ENCODE results near the gene HAND1. TPM values are rescaled to one million over a fixed set of nuclear protein-coding genes. Genes with fewer than 3 reads are reported as not detected.

The HAND1 gene
- total RNA-seq, 4 donors from 2014 or later = not detected

DNA sequence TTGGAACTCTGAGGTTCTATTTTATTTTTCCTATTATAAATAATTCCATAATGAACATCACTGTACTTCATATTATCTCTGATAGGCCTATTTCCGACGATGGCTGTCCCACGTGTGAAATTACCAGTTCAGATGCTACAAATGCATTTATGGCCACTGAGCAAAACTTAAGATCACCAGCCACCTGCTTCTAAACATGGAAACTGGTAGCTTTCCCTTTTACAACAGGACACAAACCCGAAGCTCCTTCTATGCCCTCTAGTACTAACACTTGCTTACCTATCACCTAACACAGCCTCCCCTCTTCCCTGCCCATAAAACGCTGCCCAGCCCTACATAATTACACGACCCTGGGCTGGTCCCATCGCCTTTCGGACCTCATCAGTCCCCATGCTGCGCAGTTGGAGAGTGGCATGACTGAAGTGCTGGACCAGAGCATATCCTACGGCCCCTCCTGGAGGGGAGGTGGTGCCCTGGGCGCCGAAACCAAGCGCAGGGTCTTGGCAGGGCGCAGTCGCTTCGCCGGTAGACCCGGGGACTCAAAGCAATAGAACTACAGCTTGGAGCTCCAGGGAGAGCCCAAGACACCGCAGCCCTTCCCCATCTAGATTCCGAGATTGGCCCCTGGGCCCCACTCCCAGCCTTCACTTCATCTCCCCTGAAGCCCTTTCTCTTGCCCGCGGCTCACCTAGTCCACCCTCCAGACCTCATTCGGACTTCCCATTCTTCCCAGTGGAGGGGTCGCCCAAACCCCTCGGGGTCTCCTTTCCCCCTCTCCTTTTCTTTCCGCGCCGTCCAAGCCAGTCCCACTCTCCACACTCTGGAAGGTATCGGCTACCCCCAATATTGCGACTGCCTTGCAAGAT, 33.2 kb downstream of the HAND1 start:
- intact Hi-C loops (cut with DNase I; ENCODE audit: low total_unique reads) = loop anchor here (5.0 kb wide), 2 partner anchors 252 to 402 kb away; partner anchors contain the start of gene GALNT10
- in situ Hi-C loops (cut with MboI; ENCODE audit: low sequenced_read_pairs in 4 of 4) = no loop called here
- TF ChIP-seq POLR2A (IDR thresholded peaks at IDR 0.05) = no peak
- TF ChIP-seq, protein P1, sequence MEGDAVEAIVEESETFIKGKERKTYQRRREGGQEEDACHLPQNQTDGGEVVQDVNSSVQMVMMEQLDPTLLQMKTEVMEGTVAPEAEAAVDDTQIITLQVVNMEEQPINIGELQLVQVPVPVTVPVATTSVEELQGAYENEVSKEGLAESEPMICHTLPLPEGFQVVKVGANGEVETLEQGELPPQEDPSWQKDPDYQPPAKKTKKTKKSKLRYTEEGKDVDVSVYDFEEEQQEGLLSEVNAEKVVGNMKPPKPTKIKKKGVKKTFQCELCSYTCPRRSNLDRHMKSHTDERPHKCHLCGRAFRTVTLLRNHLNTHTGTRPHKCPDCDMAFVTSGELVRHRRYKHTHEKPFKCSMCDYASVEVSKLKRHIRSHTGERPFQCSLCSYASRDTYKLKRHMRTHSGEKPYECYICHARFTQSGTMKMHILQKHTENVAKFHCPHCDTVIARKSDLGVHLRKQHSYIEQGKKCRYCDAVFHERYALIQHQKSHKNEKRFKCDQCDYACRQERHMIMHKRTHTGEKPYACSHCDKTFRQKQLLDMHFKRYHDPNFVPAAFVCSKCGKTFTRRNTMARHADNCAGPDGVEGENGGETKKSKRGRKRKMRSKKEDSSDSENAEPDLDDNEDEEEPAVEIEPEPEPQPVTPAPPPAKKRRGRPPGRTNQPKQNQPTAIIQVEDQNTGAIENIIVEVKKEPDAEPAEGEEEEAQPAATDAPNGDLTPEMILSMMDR (IDR thresholded peaks at IDR 0.05 in 4 of 5, conservative IDR thresholded peaks at IDR 0.05 in 1 of 5) = no peak
- Histone ChIP-seq H3K27ac (peak overlapping the region; percentile 75 to 84 (median 82)), H3K4me3 (peak overlapping the region; percentile 83 to 96 (median 88)), H3K27me3 (no peaks in the 10 kb centered on the region), H3K36me3 (peaks cover 0 to 7% of the 10 kb centered on the region in 2 donors), H3K4me1 (peaks cover 22 to 42% of the 10 kb centered on the region in 2 donors), H3K9me3 (no peaks in the 10 kb centered on the region)
- DNase-seq (no peak), ATAC-seq (peak; percentile 1 to 12)

DNA sequence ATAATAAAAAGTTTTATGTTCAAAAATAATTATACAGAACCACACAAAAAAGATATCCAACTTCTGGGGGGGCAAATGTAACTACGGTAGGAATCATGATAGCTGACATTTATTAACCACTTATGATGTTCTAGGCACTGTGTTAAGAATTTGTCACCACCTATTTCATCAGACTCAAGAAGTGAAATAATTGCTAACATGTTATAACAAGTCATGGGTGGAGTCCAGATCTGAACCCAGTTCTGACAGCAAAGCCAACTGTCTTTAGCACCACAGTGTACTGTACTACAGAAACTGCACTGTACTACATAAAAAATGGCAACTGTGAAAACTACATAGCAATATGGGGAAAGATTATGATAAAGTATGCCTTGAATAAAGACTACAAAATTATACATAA, 35.2 kb downstream of the HAND1 start:
- TF ChIP-seq, protein P1 (IDR thresholded peaks at IDR 0.05 in 4 of 5, conservative IDR thresholded peaks at IDR 0.05 in 1 of 5) = no peak
- TF ChIP-seq POLR2A (IDR thresholded peaks at IDR 0.05) = no peak
- Histone ChIP-seq H3K9me3 (no peaks in the 10 kb centered on the region), H3K27ac (no peak overlapping the region), H3K4me1 (peaks cover 12 to 23% of the 10 kb centered on the region in 2 donors), H3K4me3 (no peak overlapping the region), H3K36me3 (peaks cover 0 to 18% of the 10 kb centered on the region in 2 donors), H3K27me3 (no peaks in the 10 kb centered on the region)
- intact Hi-C loops (cut with DNase I; ENCODE audit: low total_unique reads) = no loop called here
- DNase-seq = no peak
- in situ Hi-C loops (cut with MboI; ENCODE audit: low sequenced_read_pairs in 4 of 4) = no loop called here
- no peak for ATAC-seq

DNA sequence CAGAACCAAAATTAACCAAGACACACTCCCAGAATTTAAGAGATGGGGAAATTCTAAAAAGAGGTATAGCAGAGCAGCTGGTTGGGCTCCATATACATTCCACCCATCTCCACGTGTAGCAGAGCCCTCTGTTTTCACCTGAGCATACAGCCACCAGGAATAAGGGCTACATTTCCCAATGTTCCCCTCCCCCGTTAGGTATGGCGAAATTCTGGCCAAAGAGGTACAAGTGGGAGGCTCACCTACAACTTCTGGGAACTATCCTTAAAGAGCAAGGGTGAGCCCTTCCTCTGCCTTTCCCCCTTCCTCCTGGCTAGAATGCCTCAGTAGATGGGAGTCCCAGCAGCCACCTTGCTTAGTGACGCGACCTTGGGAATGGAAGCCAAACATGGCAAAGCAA, 37.5 kb downstream of the HAND1 start:
- Histone ChIP-seq H3K27ac (no peak overlapping the region), H3K9me3 (no peaks in the 10 kb centered on the region), H3K4me3 (no peak overlapping the region), H3K4me1 (peaks cover 3 to 13% of the 10 kb centered on the region in 2 donors), H3K27me3 (no peaks in the 10 kb centered on the region), H3K36me3 (peaks cover 0 to 25% of the 10 kb centered on the region in 2 donors)
- DNase-seq = no peak
- no peak for ATAC-seq
- intact Hi-C loops (cut with DNase I; ENCODE audit: low total_unique reads) = no loop called here
- in situ Hi-C loops (cut with MboI; ENCODE audit: low sequenced_read_pairs in 4 of 4) = no loop called here
- TF ChIP-seq POLR2A (IDR thresholded peaks at IDR 0.05) = no peak
- TF ChIP-seq, protein P1 (IDR thresholded peaks at IDR 0.05 in 4 of 5, conservative IDR thresholded peaks at IDR 0.05 in 1 of 5) = no peak

GRCh38 chr5:154437281-154437965, 40.6 kb downstream of the HAND1 start:
- DNase-seq = no peak
- ATAC-seq = no peak
- Histone ChIP-seq H3K27ac (no peak overlapping the region), H3K4me1 (no peaks in the 10 kb centered on the region), H3K36me3 (peaks cover 0 to 24% of the 10 kb centered on the region in 2 donors), H3K9me3 (no peaks in the 10 kb centered on the region), H3K4me3 (no peak overlapping the region), H3K27me3 (no peaks in the 10 kb centered on the region)
- intact Hi-C loops (cut with DNase I; ENCODE audit: low total_unique reads) (no loop called here), in situ Hi-C loops (cut with MboI; ENCODE audit: low sequenced_read_pairs in 4 of 4) (no loop called here)
- TF ChIP-seq, protein P1 (IDR thresholded peaks at IDR 0.05 in 4 of 5, conservative IDR thresholded peaks at IDR 0.05 in 1 of 5) = no peak
- TF ChIP-seq POLR2A (IDR thresholded peaks at IDR 0.05) = no peak
